ENCODE results near the gene IL36RN.

Gene IL36RN

GRCh38 chr2:113058998-113059960, at the start of gene IL36RN:
TSS of gene IL36RN (plus strand) at chr2:113059198. CDS start at chr2:113059439, 241 bp downstream.
- DNase-seq (ENCODE audit: extremely low spot score, insufficient read length, low read depth) (no peak), FAIRE-seq (no peak)

- DNase-seq (ENCODE audit: extremely low spot score, insufficient read length, low read depth) (no peak), FAIRE-seq (no peak)
Measured at GRCh38 chr2:113009622-113010021, 49.4 kb upstream of the IL36RN start.

GRCh38 chr2:113010088-113010487, 48.9 kb upstream of the IL36RN start:
- FAIRE-seq (no peak), DNase-seq (ENCODE audit: extremely low spot score, insufficient read length, low read depth) (no peak)

- FAIRE-seq: no peak
Measured at GRCh38 chr2:113011108-113011507, 47.9 kb upstream of the IL36RN start.

GRCh38 chr2:113012436-113013335, 46.3 kb upstream of the IL36RN start:
- DNase-seq (ENCODE audit: extremely low spot score, insufficient read length, low read depth): no peak
- no peak for FAIRE-seq

More at GRCh38 chr2:113011108-113011507, 47.9 kb upstream of the IL36RN start:
- no peak for DNase-seq (ENCODE audit: extremely low spot score, insufficient read length, low read depth)

- DNase-seq (ENCODE audit: extremely low spot score, insufficient read length, low read depth) (no peak), FAIRE-seq (no peak)
Measured at GRCh38 chr2:113013336-113013661, 45.7 kb upstream of the IL36RN start.

- FAIRE-seq: no peak
- DNase-seq (ENCODE audit: extremely low spot score, insufficient read length, low read depth): no peak
Measured at GRCh38 chr2:113014067-113014466, 44.9 kb upstream of the IL36RN start.

GRCh38 chr2:113015042-113015441, 44.0 kb upstream of the IL36RN start:
- no peak for DNase-seq (ENCODE audit: extremely low spot score, insufficient read length, low read depth)
- no peak for FAIRE-seq

- DNase-seq (ENCODE audit: extremely low spot score, insufficient read length, low read depth): no peak
- no peak for FAIRE-seq
Measured at GRCh38 chr2:113015655-113016054, 43.3 kb upstream of the IL36RN start.

- no peak for FAIRE-seq
- DNase-seq (ENCODE audit: extremely low spot score, insufficient read length, low read depth): no peak
Measured at GRCh38 chr2:113018509-113018908, 40.5 kb upstream of the IL36RN start.

GRCh38 chr2:113021312-113021711, 37.7 kb upstream of the IL36RN start:
- FAIRE-seq (no peak), DNase-seq (ENCODE audit: extremely low spot score, insufficient read length, low read depth) (no peak)

GRCh38 chr2:113024764-113025163, 34.2 kb upstream of the IL36RN start:
- DNase-seq (ENCODE audit: extremely low spot score, insufficient read length, low read depth) (no peak), FAIRE-seq (no peak)

GRCh38 chr2:113025737-113026136, 33.3 kb upstream of the IL36RN start:
- no peak for FAIRE-seq

GRCh38 chr2:113027691-113028090, 31.3 kb upstream of the IL36RN start:
- no peak for FAIRE-seq

More at GRCh38 chr2:113025737-113026136, 33.3 kb upstream of the IL36RN start:
- DNase-seq (ENCODE audit: extremely low spot score, insufficient read length, low read depth): no peak

GRCh38 chr2:113028112-113028511, 30.9 kb upstream of the IL36RN start:
- DNase-seq (ENCODE audit: extremely low spot score, insufficient read length, low read depth): no peak
- FAIRE-seq: no peak

More at GRCh38 chr2:113027691-113028090, 31.3 kb upstream of the IL36RN start:
- DNase-seq (ENCODE audit: extremely low spot score, insufficient read length, low read depth): no peak

- FAIRE-seq: no peak
- DNase-seq (ENCODE audit: extremely low spot score, insufficient read length, low read depth): no peak
Measured at GRCh38 chr2:113032737-113033136, 26.3 kb upstream of the IL36RN start.

GRCh38 chr2:113034016-113034415, 25.0 kb upstream of the IL36RN start:
- DNase-seq (ENCODE audit: extremely low spot score, insufficient read length, low read depth): no peak
- FAIRE-seq: no peak

- DNase-seq (ENCODE audit: extremely low spot score, insufficient read length, low read depth) (no peak), FAIRE-seq (no peak)
Measured at GRCh38 chr2:113036763-113037162, 22.2 kb upstream of the IL36RN start.

GRCh38 chr2:113038291-113038690, 20.7 kb upstream of the IL36RN start:
- DNase-seq (ENCODE audit: extremely low spot score, insufficient read length, low read depth) (no peak), FAIRE-seq (no peak)

GRCh38 chr2:113039158-113039557, 19.8 kb upstream of the IL36RN start:
- DNase-seq (ENCODE audit: extremely low spot score, insufficient read length, low read depth) (no peak), FAIRE-seq (no peak)

GRCh38 chr2:113039719-113040118, 19.3 kb upstream of the IL36RN start:
- no peak for FAIRE-seq
- DNase-seq (ENCODE audit: extremely low spot score, insufficient read length, low read depth): no peak

Data from GM18507 (cell line).